Transverse colon (tissue), 4 donors: Measurements from ENCODE around the gene BPIFB2. TPM values are rescaled to one million over a fixed set of nuclear protein-coding genes. Genes with fewer than 3 reads are reported as not detected.

ENCODE experiments used
- DNase-seq: peaks from one replicate; pipeline ENCODE4 v3.0.0-alpha.2; 2019
- H3K27ac ChIP-seq, 4 donors: fragments of 200-600 bp; sonication (generic); 2 replicates each; pipeline ENCODE4 v1.5.1; 2016 to 2018; ENCODE audit warnings: inconsistent platforms in 4 of 4
- H3K27me3 ChIP-seq: fragments of 200-600 bp; sonication (generic); 2 replicates; pipeline ENCODE4 v1.5.1; 2017; ENCODE audit warnings: inconsistent platforms
- H3K36me3 ChIP-seq, 4 donors: fragments of 200-600 bp; sonication (generic); 2 replicates each; pipeline ENCODE4 v1.5.1; 2017 to 2019; ENCODE audit warnings: inconsistent platforms in 4 of 4
- H3K4me1 ChIP-seq, 4 donors: fragments of 200-600 bp; sonication (generic); 2 replicates each; pipeline ENCODE4 v1.5.1; 2017 to 2020; ENCODE audit warnings: inconsistent platforms in 4 of 4
- H3K4me3 ChIP-seq, 4 donors: fragments of 200-600 bp; sonication (generic); 1 replicate in 1 of 4; 2 replicates in 3 of 4; pipeline versions ENCODE4 v1.5.1 to v1.6.1; 2017 to 2019; ENCODE audit warnings: inconsistent platforms in 4 of 4
- H3K9me3 ChIP-seq, 2 donors: fragments of 200-600 bp; sonication (generic); 2 replicates each; pipeline ENCODE4 v1.5.1; 2017 to 2019; ENCODE audit warnings: inconsistent platforms in 2 of 2
- EP300 ChIP-seq: sonication (generic); formaldehyde crosslinking; IDR thresholded peaks from one replicate; pipeline ENCODE4 v1.6.1; 2017; ENCODE audit warnings: antibody characterized with exemption, low read depth
- POLR2A ChIP-seq: fragments of 450-650 bp; IDR thresholded peaks from one replicate; pipeline ENCODE4 v1.6.1; 2016; ENCODE audit warnings: antibody characterized with exemption, mild to moderate bottlenecking, moderate library complexity
- POLR2AphosphoS5 ChIP-seq, 3 donors: sonication (generic); formaldehyde crosslinking; IDR thresholded peaks; one replicate each; pipeline ENCODE4 v1.6.1; 2016; ENCODE audit warnings: antibody characterized with exemption in 3 of 3
- WGBS, 2 donors: methylation state at CpG; one replicate each; pipeline ENCODE4 v1.1.5; 2018; ENCODE audit warnings: low coverage in 1 of 2; 5-methylcytosine and 5-hydroxymethylcytosine counted together
- in situ Hi-C, 4 donors: fragments of 200-750 bp; cut with MboI; loops; one replicate each; pipeline versions ENCODE4 v1.15.0 to v1.15.1; 2017; ENCODE audit warnings: low sequenced_read_pairs in 3 of 4, low pct_ligation_motif_present in 1 of 4, low pct_unique_long_range_greater_than_20kb in 1 of 4
- intact Hi-C: fragments of 100-400 bp; cut with DNase I; formaldehyde crosslinking; loops from one replicate; pipeline ENCODE4 v1.15.1; 2023; ENCODE audit warnings: low total_unique reads
- total RNA-seq, 4 donors: library from RNA; depleted of rRNA; stranded (reverse); fragments of >200 nt; gene quantifications; one replicate each; pipeline ENCODE4 v1.1.0, GENCODE V29; 2016
- TF ChIP-seq, protein P1 (sequence below), 5 experiments: fragments of 200-600 bp in 3 of 5; fragments of 450-650 bp in 2 of 5; sonication (generic) in 3 of 5; IDR thresholded peaks; 1 replicate in 2 of 5; 2 replicates in 3 of 5; pipeline ENCODE4 v1.5.1; 2016 to 2017; ENCODE audit warnings: antibody characterized with exemption in 5 of 5, inconsistent platforms in 3 of 5, mild to moderate bottlenecking in 2 of 5, moderate library complexity in 1 of 5

Gene BPIFB2
- total RNA-seq, 4 donors from 2014 or later: not detected

GRCh38 chr20:33062825-33063149 lies 55.3 kb downstream of the BPIFB2 start:
- DNase-seq: no peak
- no peaks in the 10 kb centered on the region for H3K36me3 ChIP-seq
- TF ChIP-seq EP300: no peak
- no peak for TF ChIP-seq POLR2A
- TF ChIP-seq POLR2AphosphoS5 (IDR thresholded peaks at IDR 0.05): no peak
- TF ChIP-seq, protein P1, sequence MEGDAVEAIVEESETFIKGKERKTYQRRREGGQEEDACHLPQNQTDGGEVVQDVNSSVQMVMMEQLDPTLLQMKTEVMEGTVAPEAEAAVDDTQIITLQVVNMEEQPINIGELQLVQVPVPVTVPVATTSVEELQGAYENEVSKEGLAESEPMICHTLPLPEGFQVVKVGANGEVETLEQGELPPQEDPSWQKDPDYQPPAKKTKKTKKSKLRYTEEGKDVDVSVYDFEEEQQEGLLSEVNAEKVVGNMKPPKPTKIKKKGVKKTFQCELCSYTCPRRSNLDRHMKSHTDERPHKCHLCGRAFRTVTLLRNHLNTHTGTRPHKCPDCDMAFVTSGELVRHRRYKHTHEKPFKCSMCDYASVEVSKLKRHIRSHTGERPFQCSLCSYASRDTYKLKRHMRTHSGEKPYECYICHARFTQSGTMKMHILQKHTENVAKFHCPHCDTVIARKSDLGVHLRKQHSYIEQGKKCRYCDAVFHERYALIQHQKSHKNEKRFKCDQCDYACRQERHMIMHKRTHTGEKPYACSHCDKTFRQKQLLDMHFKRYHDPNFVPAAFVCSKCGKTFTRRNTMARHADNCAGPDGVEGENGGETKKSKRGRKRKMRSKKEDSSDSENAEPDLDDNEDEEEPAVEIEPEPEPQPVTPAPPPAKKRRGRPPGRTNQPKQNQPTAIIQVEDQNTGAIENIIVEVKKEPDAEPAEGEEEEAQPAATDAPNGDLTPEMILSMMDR (IDR thresholded peaks at IDR 0.05): no peak
- in situ Hi-C loops: no loop called here
- H3K9me3 ChIP-seq: no peaks in the 10 kb centered on the region
- no peak overlapping the region for H3K4me3 ChIP-seq
- WGBS, 2 donors: 42% methylated on average over 1 of the region's 1 CpG; no CpG with 5 or more reads in 1 of the 2 donors
- H3K4me1 ChIP-seq: no peaks in the 10 kb centered on the region
- intact Hi-C loops: no loop called here
- no peaks in the 10 kb centered on the region for H3K27me3 ChIP-seq
- no peak overlapping the region for H3K27ac ChIP-seq

GRCh38 chr20:33063271-33063670 lies 55.8 kb downstream of the BPIFB2 start:
- no peak for DNase-seq
- Histone ChIP-seq H3K4me1 (no peaks in the 10 kb centered on the region), H3K9me3 (no peaks in the 10 kb centered on the region), H3K27me3 (no peaks in the 10 kb centered on the region), H3K4me3 (no peak overlapping the region), H3K36me3 (no peaks in the 10 kb centered on the region), H3K27ac (no peak overlapping the region)
- 70 to 81% methylated on average over 2 to 6 of the region's 6 CpGs for WGBS, 2 donors
- TF ChIP-seq EP300 (no peak), POLR2AphosphoS5 (IDR thresholded peaks at IDR 0.05) (no peak), POLR2A (no peak)
- TF ChIP-seq, protein P1 (IDR thresholded peaks at IDR 0.05): no peak
- in situ Hi-C loops: no loop called here
- intact Hi-C loops: no loop called here

GRCh38 chr20:33064572-33065287 lies 57.2 kb downstream of the BPIFB2 start:
- WGBS, 2 donors: 90% methylated on average over 11 of the region's 11 CpGs; no CpG with 5 or more reads in 1 of the 2 donors
- Histone ChIP-seq H3K4me1 (no peaks in the 10 kb centered on the region), H3K27ac (no peak overlapping the region), H3K36me3 (no peaks in the 10 kb centered on the region), H3K4me3 (no peak overlapping the region), H3K27me3 (no peaks in the 10 kb centered on the region), H3K9me3 (no peaks in the 10 kb centered on the region)
- in situ Hi-C loops (no loop called here), intact Hi-C loops (no loop called here)
- no peak for DNase-seq
- TF ChIP-seq POLR2A (no peak), POLR2AphosphoS5 (IDR thresholded peaks at IDR 0.05) (no peak), EP300 (no peak)

DNA sequence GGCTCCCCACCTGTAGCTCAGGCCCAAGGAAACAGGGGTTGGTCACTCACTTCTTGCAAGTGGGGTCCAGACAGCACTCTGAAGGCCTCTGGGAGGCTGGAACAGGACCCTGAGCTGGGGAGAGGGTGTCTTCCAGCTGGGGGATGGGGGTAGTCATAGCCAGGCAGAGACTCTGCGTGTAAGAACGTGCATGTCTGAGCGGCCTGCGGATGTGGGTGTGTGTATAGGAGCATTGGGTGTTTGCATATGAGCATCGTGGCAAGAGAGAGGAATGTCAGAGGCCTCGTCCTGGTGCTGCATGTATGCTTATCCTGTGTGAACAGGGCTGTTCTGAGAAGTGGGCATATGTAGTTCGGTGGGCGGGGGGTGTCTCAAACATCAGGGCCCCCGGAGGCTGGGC lies 58.3 kb downstream of the BPIFB2 start:
- H3K36me3 ChIP-seq: no peaks in the 10 kb centered on the region
- 79 to 81% methylated on average over 5 to 9 of the region's 9 CpGs for WGBS, 2 donors

More for the DNA sequence above, 58.3 kb downstream of the BPIFB2 start:
- Histone ChIP-seq H3K4me3 (no peak overlapping the region), H3K9me3 (no peaks in the 10 kb centered on the region), H3K27me3 (no peaks in the 10 kb centered on the region), H3K27ac (no peak overlapping the region), H3K4me1 (no peaks in the 10 kb centered on the region)
- in situ Hi-C loops: no loop called here
- intact Hi-C loops: no loop called here
- DNase-seq: no peak
- TF ChIP-seq EP300: no peak
- TF ChIP-seq POLR2A: no peak
- TF ChIP-seq, protein P1 (IDR thresholded peaks at IDR 0.05): no peak
- TF ChIP-seq POLR2AphosphoS5 (IDR thresholded peaks at IDR 0.05): no peak
